GM19468 (cell line): ENCODE data around the gene FN3KRP.

ENCODE experiments used
- ATAC-seq: cut with Tn5 transposase; IDR thresholded peaks from one replicate; pipeline ENCODE4 v1.9.1; 2021; ENCODE audit warnings: mild to moderate bottlenecking, moderate library complexity, moderate number of reproducible peaks; ENCODE audit not compliant: unreplicated experiment; ENCODE audit errors: extremely low read depth

FN3KRP gene

DNA sequence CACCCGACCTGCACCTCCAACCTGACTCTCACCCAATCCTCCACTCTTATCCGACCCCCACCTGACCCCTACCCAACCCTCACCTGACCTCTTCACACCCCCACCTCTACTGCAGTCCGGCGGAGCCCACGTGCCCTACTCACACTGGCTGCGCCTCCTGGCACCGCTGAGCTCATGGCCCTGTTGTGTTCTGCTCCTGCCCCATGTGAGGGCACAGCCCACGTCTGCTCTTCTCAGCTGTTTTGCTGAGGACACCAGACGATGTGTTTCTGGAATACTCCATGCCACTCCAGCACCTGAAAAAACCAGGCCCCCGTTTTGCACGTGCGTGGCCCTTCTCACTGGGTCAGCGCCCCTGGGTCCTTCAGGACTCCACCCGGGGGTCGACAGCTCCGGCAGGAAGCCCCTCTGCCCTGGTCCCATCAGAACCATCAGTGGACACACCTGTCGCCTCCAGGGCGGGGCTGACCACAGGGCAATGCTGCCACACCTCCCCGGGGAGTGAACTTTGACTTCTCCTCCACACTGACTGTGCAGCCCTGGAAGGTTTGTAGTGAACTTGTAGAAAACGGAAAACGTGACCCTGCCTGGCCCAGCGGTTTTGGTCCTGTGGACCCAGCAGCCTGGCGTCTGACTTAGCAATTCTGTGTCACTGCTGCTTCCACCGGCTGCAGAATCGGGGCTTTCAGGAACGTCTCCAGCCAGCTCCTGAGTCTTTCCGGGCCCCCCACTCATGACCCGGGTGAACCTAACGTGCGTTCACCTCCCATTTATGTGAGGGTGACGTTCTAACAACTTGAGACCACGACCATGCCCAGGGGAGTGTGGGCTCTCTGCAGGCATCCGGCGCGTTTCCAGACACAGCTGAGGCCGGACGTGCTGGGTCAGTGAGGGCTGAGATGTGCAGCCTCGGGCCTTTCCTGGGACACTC lies 12.3 kb upstream of the FN3KRP start:
- ATAC-seq = no peak

DNA sequence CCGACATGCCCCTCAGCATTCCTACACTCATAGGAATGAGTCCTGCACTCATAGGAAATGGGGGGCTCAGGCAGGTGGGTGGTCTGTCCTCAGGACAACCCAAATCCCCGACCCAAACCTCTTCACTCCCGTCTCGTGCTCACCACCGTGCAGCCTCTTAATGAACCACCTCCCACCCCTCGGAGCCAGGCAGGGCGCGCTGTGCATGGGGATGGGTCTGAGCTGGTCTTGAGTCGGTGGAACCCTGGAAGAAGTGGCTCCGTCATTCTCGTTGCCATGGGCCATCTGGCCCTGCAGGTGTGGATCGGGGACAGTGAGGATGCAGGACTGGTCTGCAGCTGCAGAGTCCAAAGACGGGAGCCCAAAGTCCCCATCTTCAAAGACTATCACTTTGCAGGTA lies 11.6 kb upstream of the FN3KRP start:
- no peak for ATAC-seq

DNA sequence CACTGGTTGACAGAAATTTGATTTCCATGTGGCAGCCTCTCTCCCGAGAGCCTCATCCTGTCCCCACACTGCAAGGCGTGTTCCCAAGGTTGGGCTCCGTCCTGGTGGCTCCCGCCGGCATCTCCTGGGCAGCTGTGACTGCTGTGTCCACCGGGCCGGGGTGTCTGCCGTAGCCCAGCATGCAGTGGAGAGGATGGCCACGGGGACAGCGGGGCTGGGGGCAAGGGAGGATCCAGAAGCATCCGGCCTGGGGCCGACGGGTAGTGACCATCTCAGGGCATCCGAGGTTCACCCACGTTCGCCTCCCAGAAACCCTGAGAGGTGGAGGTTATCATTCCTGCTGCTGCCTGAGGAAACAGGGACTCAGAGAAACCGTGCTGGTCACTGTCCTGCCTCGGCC lies 10.8 kb upstream of the FN3KRP start:
- ATAC-seq = no peak

DNA sequence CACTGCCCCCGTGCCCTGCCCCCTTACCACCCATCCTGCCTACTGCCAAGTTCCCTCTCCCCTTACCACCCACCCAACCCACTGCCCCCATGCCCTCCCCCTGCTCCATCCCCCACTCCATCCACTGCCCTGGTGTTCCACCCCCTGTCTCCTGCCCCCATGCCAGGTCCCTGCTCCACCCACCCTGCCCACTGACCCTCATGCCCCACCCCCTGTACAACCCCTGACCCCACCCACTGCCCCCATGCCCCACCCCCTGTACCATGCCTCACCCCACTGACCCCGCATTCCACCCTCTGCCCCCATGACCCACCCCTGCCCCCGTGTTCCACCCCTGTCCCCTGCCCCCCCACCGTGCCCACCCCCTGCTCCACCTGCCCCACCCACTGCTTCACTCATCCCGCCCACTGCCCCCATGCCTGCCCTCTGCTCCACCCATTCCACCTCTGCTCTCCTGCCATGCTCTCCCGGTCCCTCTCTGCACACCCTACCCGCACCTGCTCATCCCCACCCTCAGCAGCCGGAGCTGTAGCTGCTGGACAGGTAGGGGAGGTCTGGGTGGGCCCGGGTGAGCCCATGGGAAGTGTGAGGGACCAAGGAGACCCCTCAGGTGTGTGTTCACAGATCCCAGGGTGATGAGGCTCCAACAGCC lies 7.4 kb upstream of the FN3KRP start:
- ATAC-seq = no peak

DNA sequence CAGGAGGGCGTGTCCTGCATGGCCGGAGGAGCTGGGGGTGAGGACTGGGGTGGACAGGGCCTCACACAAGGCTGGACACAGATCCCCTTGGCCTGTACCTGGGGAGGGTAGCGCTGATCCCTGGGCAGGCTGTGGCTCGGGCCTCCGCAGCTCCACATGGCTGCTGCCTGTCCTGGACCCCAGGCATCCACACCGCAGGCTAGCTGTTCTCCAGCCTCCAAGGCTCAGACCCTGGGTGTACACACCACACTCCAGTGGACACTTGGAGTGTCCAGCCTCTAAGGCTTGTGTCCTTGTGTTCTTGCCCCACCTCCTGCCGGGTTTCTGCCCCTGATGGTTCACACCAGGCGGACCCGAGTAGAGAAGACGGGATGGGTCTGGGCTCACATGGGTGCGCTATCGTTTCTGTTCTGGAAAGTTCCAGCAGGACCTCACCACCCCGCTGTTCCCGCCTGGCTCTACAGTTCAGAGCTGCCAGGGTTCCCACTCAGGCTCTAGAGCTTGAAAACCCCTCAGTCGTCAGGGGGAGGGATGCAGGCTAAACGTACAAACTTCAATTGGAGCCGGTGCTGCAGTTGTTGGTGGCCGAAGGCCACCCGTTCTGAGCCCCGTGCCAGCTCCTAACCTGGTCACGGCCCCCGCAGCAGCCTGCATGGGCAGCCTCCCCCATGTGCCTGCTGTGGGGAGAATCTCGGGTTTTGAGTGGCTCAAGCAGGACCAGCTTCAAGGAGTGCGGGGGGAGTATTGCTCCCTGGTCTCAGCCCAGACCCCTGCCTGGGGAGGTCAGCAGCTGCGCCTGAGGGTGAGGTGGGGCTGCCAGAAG lies 6.6 kb upstream of the FN3KRP start:
- ATAC-seq = no peak

DNA sequence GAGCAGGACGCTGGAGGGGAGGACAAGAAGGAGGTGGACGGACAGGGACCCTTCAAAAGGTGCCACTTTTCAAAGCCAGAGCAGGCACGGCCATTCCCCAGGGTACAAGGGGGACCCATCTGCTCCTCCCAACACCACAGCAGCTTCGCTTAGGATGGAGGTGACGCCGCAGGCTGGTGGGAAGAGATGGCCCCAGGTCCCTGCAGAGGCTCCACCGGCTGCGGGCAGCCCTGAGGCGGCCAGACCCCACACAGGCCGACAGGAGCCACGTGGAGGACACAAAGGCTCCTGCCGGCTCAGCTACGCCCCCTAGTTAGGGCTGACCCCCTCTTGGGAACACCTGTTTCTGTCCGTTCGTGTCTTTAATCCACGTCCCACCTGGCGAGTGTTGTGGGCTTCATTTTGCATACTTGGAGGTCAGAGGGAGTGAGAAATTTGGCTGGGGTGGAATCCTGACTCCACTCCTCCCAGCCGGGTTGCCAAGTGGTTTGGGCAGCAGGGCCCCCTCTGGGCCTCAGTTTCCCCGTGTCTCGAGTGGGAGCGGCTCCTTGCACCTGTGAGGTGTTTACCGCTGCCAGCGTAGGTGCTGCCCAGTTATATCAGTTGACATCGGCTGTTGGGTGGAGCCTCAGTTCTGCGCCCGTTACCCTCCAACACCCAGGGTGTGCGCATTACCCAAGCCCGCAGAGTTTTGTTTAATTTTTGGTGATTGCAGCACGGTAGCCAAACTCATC lies 5.8 kb upstream of the FN3KRP start:
- no peak for ATAC-seq

DNA sequence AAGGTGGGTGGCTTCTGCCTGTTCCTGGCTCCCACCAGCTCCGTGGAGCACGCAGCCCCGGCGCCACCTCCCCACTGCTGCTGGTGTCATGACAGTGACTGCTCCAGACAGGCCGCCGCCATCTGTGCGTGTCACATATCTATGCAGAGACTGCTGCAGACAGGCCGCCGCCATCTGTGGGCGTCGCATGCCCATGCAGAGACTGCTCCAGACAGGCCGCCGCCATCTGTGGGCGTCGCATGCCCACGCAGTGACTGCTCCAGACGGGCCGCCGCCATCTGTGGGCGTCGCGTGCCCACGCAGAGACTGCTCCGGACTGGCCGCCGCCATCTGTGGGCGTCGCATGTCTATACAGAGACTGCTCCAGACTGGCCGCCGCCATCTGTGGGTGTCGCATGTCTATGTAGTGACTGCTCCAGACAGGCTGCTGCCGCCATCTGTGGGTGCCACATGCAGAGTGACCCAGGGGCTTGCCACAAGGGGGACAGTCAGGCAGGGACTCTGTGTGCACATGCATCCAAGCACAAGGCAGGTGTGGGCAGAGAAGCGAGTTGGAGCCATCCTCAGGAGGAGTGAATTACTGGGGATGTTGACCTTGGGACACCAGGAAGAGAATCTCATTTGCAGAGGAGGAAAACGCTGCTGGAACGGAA lies 3.3 kb upstream of the FN3KRP start:
- ATAC-seq = no peak

DNA sequence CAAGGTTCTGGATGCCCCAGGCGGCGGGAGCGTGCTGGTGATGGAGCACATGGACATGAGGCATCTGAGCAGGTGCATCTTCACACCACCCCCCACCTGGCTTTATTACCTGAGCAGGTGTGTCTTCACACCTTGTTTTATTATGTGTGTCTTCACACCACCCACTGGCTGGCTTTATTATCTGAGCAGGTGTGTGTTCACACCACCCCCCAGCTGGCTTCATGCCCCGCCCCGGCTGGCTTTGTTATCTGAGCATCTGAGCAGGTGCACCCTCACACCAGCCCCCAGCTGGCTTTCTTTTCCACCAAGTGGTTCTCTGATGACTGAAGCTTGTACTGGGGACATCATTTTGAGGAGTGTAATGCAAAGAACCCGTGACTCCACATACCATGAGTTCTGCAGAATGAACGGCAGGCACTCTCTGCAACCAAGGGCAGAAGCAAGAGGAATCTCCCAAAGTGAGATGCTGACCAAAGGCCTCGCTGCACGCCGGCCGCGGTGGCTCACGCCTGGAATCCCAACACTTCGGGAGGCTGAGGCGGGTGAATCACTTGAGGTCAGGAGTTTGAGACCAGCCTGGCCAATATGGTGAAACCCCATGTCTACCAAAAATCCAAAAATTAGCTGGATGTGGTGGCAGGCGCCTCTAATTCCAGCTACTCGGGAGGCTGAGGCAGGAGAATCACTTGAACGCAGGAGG lies 2.6 kb downstream of the FN3KRP start:
- ATAC-seq = no peak

DNA sequence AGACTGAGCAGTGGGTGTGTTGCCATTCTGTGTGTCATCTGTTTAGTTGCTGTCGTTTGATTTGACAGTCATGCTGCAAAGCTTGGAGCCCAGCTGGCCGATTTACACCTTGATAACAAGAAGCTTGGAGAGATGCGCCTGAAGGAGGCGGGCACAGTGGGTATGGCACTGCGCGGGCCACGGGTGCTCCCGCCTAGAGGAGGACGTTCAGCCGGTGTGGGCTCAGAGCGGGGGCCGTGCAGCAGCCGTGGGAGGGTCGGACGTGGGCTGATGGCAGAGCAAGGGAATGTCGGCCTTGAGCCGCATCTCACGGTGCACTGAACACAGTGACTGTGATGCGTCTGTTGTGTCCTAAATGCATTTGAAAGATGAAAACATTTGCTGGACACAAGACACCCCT lies 3.7 kb downstream of the FN3KRP start:
- no peak for ATAC-seq

DNA sequence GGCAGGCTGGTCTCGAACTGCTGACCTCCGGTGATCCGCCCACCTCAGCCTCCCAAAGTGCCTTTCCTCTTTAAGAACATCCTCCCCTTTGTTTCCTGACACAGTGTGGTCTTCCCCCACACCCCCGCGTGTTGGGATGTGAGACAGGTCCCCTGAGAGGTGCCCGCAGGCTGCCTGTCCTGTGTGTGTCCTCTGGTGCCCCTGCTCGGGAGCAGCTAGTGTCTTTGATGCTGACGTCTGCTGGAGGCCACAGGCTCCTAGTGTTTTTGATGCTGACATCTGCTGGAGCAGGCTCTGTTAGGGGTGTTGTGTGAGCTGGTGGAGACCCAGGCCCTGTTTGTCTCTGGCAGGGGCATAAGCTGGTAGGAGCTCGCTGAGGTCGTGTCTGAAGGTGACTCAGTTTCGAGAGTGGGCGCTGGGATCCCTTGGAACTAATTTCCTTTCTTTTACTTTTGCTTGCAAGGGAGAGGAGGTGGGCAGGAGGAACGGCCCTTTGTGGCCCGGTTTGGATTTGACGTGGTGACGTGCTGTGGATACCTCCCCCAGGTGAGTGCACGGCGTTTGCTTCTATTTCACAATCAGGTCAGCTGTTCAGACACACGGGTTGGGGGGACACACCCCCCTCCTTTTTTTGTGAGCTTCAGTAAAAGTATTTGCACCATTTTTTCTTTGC lies 6.0 kb downstream of the FN3KRP start:
- no peak for ATAC-seq

DNA sequence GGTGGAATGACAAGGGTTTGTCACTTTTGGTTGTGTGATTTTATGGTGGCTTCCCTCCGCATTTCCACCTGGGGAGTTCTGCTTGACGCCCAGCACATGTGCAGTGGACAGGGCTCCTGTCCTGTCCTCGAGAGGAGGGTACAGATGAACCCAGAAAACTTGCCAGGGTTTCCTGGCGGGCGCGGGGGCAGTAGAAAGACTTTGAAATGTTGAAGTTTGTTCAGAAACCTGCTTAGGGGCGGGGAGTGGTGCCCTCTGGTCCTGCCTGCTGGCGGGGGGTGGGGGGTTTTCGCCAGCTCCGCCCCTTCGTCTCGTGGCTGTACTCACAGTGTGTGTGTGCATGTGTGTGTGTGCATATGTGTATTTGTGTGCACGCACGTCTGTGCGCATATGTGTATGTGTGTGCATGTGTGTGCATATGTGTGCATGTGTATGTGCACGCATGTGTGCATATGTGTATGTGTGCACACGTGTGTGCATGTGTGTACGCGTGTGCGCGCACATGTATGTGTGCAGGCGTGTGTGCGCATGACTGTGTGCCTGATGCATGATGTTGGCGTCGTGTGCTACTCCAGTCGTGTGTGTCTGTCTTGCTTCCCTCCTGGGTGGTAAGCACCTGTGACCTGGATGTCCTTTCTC lies 6.8 kb downstream of the FN3KRP start:
- no peak for ATAC-seq

DNA sequence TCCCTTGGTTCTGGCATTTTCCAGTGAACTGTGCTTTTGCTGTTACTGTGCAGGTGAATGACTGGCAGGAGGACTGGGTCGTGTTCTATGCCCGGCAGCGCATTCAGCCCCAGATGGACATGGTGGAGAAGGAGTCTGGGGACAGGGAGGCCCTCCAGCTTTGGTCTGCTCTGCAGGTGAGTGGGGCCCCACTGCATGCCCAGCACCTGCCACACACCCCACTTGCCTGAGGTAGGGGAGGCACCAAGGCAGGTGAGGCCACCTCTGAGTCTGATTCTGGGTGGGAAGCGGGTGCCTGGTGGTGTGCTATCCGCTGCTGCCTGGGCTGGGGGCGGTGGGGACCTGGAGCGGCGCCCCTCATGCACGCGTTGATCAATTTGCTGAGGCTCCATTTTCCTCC lies 9.9 kb downstream of the FN3KRP start:
- no peak for ATAC-seq

DNA sequence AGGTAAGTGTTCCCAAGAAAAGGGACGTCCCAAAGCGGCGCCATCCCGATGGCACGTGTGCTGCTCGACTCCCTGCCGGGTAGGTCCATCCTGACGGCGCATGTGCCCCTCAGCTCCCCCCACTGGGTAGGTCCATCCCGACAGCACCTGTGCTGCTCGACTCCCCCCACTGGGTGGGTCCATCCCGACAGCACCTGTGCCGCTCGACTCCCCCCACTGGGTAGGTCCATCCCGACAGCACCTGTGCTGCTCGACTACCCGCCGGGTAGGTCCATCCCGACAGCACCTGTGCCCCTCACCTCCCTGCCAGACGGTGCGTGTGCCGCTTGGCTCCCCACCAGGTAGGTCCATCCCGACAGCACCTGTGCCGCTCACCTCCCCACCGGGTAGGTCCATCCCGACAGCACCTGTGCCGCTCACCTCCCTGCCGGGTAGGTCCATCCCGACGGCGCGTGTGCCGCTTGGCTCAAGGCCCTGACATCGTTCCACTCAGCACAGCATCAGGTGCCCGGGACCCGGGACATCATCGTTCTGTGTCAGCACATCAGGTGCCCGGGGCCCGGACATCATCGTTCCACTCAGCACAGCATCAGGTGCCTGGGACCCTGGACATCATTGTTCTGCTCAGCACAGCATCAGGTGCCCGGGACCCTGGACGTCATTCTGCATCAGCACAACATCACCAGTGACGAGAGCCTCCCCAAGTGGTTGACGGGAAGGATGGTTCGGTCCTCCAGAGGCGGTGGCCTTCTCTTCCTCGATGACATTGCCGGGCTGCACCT lies 13.2 kb downstream of the FN3KRP start:
- ATAC-seq = no peak

DNA sequence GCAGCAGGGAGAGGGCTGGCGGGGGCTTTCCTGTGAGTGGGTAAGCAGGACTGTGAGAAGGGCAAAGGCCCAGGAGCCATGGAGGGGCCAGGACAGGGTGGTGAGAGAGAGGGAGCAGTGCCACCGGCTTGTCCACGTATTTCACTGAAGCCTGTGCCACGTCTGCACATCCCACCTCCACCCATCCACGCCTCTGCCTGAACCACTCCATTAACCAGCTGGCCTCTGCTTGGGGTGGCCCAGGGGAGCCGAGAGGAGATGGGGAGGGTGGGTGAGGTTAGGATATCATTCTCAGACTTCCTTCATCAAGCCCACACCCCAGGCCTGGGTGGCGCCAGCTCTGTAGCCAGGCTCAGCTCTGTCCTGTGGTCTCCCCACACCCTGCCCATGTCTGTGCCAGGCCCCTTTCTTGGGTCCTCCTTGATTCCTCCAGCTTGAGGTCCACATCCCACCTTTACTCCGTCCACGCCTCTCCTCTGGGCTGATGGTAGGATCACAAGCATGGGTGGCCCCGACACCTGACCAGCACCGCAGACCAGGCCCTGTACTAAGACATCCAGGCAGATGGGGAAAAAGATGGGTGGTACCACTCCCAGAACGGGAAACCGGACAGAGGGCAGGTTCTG lies 15.7 kb downstream of the FN3KRP start:
- ATAC-seq = no peak

DNA sequence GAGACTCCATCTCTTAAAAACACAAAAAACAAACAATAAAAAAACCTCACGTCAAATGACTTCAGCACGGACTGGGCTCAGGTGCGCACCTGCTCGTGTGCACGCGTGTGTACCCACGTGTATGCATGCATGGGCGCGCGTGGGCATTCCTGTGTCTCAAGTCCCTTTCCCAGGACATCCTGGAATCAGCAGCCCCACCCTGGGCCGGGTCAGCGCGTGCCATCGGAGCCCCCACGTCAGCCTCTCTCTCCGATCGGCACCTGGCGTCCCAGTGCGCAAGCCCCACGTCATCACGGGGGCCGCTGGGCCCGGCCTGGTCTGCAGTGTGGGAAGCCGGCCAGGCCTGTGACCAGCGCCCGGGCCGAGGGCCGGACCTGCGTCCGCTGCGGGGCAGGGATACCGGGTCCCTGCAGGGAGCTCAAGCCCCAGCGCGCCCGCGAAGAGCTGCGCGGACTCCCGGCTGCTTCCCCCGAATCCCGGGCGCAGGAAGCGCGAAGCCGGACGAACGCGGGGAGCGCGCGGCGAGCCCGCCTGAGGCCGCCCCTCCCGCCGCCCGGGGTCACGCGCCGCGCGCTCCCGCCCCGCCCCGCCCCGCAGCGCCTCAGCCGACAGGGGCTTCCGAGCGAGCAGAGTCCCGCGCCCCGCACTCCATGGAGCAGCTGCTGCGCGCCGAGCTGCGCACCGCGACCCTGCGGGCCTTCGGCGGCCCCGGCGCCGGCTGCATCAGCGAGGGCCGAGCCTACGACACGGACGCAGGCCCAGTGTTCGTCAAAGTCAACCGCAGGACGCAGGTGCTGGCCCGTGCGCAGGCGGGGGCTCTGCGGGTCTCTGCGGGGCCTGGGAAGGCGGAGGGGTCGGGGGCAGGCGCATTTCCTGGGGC lies 18.7 kb downstream of the FN3KRP start, which contains the start of gene FN3K:
Gene FN3K, plus strand, starts transcription at position 629 of the 880 bp plus-strand sequence. Its CDS starts 22 bp downstream, at position 651.
- ATAC-seq = no peak
